Astrocyte of the cerebellum (primary cell): ENCODE results near the gene HSD17B12.

Experiments used
- DNase-seq: peaks from one replicate; pipeline ENCODE4 v3.0.0-alpha.2; 2011; ENCODE audit warnings: low read depth
- H3K4me3 ChIP-seq: 2 replicates; pipeline ENCODE4 v1.5.1; 2011; ENCODE audit warnings: mild to moderate bottlenecking, low read depth, low read length, moderate library complexity
- in situ Hi-C: cut with HindIII; loops from 2 replicates; pipeline ENCODE4 v1.10.0; 2017; ENCODE audit warnings: low sequenced_read_pairs
- TF ChIP-seq, protein P1 (sequence below): IDR thresholded peaks from 2 replicates; pipeline ENCODE4 v1.5.1; 2012; ENCODE audit warnings: low read length, low read depth, moderate library complexity, mild to moderate bottlenecking; ENCODE audit errors: missing control alignments

HSD17B12 gene

DNA sequence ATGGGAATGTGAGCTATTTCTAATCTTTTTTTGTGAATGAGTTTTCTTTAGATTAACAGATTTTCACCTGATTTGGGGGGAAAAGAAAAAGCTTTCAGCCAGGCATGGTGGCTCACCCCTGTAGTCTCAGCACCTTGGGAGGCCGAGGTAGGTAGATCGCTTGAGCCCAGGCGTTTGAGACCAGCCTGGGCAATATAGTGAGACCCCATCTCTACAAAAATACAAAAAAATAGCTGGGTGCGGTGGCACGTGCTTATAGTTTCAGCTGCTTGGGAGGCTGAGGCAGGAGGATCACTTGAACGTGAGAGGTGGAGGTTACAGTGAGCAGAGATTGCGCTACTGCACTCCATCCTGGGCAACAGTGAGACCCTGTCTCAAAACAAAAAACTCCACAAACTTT, 92.2 kb downstream of the HSD17B12 start:
- in situ Hi-C loops: no loop called here
- TF ChIP-seq, protein P1, sequence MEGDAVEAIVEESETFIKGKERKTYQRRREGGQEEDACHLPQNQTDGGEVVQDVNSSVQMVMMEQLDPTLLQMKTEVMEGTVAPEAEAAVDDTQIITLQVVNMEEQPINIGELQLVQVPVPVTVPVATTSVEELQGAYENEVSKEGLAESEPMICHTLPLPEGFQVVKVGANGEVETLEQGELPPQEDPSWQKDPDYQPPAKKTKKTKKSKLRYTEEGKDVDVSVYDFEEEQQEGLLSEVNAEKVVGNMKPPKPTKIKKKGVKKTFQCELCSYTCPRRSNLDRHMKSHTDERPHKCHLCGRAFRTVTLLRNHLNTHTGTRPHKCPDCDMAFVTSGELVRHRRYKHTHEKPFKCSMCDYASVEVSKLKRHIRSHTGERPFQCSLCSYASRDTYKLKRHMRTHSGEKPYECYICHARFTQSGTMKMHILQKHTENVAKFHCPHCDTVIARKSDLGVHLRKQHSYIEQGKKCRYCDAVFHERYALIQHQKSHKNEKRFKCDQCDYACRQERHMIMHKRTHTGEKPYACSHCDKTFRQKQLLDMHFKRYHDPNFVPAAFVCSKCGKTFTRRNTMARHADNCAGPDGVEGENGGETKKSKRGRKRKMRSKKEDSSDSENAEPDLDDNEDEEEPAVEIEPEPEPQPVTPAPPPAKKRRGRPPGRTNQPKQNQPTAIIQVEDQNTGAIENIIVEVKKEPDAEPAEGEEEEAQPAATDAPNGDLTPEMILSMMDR: no peak
- DNase-seq: no peak
- H3K4me3 ChIP-seq: no peak overlapping the region

DNA sequence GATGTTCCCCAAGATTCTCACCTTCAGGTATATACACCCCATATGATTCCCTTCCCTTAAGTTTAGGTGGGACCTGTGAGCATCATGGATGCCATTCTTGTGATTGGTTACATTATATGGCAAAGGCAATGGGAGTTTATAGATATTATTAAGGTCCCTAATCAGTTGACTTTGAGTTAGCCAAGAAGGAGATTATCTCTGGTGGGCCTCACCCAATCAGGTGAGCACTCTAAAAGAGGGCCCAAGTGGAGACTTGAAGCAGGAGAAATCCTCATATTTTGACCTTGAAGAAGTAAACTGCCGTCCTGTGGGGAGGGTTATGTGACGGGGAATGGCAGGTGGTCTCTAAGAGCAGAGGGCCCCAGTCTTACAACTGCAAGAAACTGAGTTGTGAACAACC, 94.2 kb downstream of the HSD17B12 start:
- no peak for DNase-seq
- in situ Hi-C loops: no loop called here
- TF ChIP-seq, protein P1: no peak
- H3K4me3 ChIP-seq: no peak overlapping the region

DNA sequence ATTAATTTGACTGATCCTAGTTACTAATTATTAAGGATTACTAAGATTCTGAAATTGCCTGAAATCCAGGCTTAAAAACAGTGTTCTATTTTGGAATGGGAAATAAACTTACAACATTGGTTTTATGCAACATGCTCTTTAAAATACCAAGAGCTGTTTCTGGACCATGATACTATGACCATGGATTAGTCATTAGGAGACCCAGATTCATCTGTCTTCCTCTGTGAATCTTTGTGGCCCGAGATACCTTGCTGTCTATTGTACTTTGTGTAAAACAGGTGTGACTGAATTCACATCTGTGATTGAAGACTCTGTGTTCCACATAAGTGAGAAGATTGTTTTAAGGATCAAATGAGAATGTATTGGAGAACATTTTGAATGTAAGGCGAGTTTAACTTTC, 98.8 kb downstream of the HSD17B12 start:
- TF ChIP-seq, protein P1: no peak
- DNase-seq: no peak
- in situ Hi-C loops: no loop called here
- no peak overlapping the region for H3K4me3 ChIP-seq

DNA sequence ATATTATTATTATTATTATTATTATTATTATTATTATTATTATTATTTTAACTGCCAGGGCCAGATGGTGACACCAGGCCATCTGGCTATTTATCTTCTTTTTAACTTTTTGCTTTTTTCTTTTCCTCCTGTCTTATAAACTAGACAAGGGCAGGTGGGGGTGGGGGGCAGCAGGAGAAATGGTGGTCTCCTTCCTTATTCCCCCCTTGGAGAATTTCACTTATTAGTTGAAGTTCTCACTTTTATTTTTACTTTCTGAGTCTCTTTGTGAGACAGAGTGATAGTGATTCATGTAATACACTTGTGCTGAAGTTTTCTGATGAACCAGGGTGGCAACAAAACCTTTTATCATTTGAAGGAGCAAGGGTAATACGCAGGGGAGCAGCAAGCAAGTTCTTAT, 103.8 kb downstream of the HSD17B12 start:
- in situ Hi-C loops: no loop called here
- no peak overlapping the region for H3K4me3 ChIP-seq
- TF ChIP-seq, protein P1: no peak
- DNase-seq: no peak

DNA sequence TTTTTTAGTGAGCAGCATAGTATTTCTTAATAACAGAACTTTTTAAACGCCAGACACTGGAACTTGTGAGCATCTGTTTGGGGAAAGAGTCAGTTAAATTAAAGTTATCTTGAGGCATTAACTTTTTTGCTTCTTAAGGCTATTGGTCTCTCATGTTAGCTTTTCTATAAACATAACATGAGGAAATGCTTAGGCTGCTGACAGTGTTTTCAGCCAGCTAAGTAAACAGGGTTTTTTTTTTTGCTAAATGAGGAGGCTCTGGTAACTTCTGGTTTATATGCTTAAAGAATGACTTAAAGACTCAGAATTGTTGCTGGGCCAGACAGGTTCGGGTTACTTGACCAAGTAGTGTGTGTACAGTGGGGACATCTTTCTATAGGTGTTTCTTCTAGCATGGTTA, 104.3 kb downstream of the HSD17B12 start:
- H3K4me3 ChIP-seq: no peak overlapping the region
- TF ChIP-seq, protein P1: no peak
- in situ Hi-C loops: no loop called here
- no peak for DNase-seq

DNA sequence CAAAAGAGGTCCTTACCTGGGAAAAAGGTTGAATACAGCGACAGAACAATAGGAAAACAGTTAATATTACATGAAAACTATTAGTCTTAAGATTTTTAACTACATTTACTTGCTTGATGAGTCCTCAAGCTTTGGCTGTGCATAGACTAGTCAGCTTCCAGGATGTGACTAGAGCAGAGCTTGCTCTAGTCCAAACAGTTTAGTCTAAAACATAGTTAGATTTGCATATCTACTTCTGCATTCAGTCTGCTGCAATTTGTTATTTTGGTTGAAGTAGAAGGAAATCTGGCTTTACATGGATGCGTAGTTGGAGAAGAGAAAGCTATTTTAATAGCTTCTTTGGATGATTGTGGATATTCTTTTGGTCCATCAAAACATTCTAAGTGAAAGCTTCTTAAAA, 104.8 kb downstream of the HSD17B12 start:
- H3K4me3 ChIP-seq: no peak overlapping the region
- TF ChIP-seq, protein P1: no peak
- DNase-seq: no peak
- in situ Hi-C loops: no loop called here

DNA sequence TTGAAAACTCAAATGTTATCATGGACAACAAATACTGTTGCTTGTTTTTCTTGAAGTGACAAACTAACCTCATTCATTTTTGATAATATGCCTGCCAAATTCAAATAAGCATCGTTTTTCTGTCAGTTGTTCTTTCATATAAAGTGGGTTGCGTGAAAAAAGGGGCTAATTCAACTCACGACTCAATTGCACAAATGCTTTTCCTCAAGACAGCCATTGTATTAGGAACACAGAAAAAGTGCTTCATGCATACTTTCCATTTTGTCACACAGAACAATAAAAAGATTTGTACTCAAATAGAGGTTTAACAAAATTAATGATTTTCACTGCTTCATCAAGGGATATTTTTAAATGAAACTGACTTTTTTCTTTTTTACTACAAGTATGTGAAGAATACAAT, 105.5 kb downstream of the HSD17B12 start:
- no peak overlapping the region for H3K4me3 ChIP-seq
- in situ Hi-C loops: no loop called here
- TF ChIP-seq, protein P1: no peak
- no peak for DNase-seq
